Amygdala (tissue), 56 donors: ENCODE data around the gene SPSB3.

Experiments used
- DNase-seq, 56 donors: peaks; one replicate each; lab custom pipeline; 2025; lab: John Stamatoyannopoulos, UW

Gene SPSB3

DNA sequence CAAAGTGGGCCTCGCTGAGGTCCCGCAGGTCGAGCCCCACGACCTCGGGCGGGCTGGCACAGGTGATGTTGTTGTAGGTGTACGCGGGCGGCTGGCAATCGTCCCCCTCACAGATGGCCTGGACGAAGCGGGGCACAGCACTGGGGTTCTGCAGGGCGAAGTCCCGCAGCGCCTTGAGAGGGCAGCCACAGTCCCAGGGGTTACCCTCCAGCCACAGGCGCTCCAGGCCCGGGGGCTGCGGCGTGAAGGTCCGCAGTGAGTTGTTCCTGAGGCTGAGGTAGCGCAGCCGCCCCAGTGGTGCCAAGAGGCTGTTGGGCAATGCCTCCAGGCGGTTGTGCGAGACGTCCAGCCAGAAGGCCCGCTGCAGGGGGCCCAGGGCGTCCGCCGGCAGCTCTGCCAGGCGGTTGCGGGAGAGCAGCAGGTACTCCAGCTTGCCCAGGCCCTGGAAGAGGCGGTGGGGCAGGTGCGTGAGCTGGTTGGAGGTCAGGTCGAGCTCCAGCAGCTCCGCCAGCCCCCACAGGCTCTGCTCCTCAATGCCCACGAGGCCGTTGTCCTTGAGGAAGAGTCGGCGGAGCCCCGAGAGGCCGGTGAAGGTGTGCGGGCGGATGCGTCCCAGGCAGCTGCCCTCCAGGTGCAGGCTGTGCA, 8.4 kb upstream of the SPSB3 start:
- no peak for DNase-seq

DNA sequence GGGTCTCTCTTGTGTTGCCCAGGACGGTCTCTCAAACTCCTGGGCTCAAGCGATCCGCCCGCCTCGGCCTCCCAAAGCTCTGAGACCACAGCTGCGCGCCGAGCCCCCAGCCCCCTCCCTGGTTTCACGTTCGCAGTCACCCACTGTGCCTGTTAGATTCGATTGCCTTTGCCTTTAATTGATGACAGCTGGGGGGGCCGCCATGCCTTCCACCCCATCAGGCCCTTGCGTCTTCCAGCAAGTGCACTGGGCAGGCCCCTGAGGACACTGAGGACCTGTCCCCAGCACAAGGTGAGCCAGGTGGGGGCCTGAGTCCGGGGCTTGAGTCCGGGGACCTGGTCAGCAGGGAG, 7.9 kb upstream of the SPSB3 start:
- no peak for DNase-seq

DNA sequence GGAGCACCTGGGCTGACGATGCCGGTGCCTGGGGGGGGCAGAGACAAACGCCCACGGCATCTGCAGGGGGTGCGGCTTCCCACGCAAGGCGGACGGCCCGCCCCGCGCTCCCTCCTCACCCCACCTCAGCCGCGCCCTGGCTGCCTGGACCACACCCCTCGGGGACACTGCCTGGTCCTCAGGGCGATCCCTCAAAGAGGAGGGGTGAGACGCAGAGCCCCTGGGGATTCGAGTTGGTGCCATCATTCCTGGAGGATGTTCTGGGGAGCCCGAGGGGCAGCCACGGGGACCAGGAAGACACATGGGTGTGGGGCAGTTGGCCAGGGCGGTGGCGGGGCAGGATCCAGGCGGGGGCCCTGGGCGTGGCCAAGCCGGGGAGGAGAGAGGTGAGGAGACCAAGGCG, 7.3 kb upstream of the SPSB3 start:
- no peak for DNase-seq

DNA sequence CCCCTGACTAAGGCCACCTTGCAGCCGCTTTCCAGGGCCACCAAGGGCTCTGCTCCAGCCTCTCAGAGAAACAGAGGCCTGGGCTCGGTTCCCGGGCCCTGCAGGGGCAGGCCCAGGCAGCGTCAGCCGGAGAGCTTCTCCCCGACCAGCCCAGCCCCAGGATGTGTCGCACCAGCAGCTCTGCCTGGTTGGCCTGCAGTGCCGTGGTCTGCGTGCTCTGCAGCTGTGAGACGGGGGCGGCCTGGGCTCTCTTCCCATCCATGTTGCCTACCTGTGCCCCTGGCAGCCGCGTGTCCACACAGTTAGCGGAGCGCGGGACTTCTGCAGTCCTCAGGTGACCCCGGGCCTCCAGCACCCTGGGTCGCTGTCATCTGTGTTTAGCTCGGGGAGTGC, 6.3 kb upstream of the SPSB3 start:
- no peak for DNase-seq

DNA sequence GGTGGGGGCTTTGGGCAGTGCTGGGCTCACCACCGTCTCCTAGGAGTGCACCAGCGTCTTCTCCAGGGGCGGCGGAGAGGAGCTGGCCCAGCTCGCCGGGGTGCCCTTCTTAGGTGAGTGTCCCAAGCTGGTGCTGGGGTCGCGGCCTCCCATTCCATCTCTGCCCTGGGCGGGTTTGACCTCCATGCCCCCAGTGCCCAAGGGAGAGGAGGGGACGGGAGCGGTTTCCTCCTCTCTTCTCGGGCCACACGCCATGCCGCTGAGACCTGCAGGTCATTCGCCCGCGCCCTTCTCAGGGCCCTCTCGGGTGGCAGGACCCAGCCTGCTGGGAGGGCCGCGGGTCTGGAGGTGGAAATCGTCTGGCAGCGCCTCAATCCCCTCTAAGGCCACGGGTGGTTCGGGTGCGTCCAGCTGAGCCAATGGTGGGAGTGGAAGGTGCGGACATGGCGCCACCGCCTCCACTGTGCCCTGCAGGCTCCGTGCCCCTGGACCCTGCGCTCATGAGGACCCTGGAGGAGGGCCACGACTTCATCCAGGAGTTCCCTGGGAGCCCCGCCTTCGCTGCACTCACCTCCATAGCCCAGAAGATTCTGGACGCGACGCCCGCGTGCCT, 5.8 kb upstream of the SPSB3 start:
- no peak for DNase-seq

DNA sequence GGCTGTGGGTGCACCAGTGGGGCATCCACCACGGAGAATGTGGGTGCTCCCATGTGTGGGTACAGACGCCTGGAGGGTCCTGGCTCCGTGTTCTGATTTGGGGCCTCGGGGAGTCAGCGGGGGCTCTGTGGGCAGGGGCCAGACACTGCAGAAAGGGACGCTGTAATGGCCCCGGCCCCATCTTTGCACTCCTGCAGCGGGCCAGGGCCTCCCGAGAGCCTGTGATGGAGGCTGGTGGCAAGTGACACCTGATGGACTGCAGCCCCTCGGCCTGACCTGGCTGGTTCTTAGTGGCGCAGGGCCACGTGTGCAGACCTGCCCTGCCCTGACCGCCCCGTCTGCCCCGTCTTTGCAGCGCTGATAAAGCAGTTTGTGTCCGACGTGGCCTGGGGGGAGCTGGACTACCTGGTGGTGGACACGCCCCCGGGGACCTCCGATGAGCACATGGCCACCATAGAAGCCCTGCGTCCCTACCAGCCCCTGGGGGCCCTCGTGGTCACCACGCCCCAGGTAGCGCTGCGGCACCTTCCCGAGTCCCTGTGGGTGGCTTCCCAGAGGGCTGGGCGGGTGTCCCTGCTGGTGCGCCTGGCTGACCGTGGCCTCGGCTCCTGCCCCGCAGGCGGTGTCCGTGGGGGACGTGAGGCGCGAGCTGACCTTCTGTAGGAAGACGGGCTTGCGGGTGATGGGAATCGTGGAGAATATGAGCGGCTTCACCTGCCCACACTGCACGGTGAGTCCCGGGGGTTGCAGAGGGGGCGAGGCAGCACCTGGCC, 5.1 kb upstream of the SPSB3 start:
- no peak for DNase-seq

DNA sequence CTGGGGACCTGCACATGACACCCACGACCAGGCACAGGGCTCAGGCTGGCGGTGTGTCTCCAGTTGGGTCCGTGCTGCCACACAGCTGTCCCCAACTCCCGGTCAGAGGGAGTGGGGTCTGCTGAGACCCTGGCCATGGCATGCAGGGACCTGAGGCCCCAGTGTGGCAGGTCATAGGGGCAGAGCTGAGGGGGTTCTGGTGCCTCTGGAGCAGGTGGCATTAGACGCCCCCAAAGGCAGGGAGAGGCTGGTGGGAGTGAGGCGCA, 4.6 kb upstream of the SPSB3 start:
- no peak for DNase-seq

DNA sequence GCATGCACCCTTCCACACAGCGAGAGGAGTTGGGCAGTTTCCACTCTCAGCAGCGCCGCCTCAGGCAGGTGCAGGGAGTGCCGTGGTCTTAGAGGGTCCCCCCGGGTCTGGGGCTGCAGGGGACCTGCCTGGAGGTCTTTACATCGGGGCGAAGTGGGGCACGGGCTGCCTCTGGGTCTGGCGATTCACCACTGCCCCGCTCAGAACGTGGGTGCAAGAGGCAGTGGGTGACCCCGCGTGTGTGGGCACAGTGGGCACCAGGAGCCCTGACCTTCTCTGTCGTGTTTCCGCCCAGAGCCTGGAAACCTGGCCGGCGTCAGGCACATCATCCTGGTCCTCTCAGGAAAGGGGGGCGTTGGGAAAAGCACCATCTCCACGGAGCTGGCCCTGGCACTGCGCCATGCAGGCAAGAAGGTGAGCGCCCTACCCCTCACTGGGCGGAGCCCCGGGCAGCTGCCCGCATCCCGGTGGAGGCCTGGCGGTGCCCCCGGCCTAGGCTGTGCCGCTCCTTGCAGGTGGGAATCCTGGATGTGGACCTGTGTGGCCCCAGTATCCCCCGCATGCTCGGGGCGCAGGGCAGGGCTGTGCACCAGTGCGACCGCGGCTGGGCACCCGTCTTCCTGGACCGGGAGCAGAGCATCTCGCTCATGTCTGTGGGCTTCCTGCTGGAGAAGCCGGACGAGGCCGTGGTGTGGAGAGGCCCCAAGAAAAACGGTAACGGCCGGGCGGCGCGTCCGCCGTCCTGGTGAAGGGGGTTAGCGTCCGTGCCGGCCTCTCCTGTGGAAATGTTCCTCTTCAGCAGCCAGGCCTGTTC, 4.1 kb upstream of the SPSB3 start:
- DNase-seq, result no peak

DNA sequence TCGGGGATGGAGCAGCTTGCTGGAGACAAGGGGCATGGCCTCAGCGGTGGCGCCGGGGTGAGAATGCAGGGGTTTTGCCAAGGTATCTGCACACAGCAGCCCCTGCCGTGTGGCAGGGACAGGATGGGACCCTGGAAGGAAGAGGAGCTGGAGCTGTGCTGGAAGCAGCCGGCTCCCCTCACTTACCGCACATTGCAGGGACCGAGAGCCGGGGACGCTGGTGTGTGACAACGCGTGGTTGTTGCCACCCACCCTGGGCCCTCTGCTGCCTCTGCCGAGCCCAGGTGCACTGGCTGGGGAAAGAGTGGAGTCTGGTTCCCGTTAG, 3.4 kb upstream of the SPSB3 start:
- no peak for DNase-seq

DNA sequence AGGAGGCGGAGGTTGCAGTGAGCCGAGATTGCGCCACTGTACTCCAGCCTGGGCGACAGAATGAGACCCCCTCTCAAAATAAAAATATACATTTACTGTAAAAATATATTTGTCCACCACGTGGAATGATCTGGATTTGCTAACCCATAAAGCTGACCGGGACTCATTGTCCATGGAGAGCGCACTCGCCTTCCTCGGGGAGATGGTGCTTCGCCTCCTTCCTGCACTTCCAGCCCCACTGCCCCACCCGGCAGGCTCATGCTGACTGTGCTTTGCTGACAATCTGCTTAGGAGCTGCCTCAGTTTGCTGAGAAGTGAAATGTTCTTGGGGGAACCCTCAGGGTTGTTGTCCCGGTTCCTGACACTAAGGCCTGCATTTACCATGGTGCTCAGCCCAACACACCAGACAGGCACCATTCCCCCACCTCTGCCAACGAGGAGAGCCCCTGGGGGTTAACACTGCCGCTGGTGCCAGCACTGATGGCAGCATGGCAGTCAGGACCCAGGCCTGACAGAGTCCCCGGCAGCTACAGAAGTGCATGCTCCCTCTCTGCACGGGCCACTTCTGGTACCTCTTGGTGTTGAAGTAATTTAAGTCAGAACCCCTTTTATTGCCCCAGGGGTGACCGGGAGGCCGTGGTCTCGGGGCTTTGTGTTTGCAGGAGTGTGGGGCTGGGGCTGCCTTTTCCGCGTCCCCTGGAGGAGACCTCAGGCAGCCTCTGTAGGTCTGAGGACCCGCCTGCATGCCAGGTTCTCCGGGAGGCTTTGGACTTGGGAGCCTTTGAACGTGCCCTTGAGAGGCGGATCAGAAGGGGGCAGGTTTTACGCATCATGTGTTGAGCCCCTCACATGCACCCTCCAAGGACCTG, 2.8 kb upstream of the SPSB3 start:
- DNase-seq, result no peak

DNA sequence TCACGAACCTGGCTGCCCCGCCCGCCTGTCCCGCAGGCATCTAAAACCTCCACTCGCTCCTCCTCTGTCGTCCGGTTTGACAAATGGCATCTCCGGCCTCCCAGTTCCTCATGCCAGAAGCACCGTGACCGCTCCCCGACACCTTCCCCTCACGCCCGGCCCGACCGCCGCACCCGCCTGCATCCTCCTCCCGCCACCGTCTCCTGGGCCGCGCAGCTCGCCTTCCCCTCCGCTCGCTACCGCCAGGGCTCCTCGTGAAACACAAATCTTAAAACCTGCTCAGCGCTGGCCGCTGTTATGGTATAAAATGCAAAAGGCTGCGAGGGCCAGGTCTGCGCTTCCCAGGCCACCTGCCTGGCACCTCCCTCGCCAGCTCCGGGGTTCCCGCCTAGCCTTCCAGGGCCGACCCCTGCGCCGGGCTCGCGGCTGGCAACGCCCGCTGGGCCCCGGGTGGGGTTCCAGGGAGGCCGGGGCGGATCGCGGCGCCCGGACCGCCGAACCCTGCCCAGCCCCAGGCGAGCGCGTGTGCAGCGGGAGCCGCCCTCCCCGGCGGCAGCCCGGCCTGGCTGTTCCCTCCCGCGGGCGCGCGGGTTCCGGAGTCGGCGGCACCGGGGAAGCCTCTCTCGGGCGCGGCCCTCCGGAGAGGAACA, 488 bp downstream of the SPSB3 start:
- DNase-seq, result no peak

DNA sequence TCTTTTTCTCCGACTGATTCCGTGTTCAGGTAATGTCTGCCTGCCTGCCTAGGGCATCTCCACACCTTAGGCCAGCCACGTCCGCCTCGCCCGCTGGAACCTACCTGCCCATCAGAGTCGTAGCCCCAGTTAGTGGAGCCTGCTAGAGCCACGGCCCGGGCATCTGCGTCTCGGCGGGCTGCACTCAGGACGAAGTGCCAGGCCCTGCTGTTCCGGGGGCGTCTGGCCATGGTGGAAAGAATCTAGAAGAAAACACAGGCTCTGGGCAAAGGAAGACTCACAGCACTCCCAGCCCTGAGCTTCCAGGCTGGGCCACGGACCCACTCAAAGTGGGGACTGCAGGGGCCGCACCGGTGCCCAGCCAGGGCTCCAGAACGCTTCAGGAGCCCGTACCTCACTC, 1.1 kb downstream of the SPSB3 start:
- DNase-seq, result no peak

DNA sequence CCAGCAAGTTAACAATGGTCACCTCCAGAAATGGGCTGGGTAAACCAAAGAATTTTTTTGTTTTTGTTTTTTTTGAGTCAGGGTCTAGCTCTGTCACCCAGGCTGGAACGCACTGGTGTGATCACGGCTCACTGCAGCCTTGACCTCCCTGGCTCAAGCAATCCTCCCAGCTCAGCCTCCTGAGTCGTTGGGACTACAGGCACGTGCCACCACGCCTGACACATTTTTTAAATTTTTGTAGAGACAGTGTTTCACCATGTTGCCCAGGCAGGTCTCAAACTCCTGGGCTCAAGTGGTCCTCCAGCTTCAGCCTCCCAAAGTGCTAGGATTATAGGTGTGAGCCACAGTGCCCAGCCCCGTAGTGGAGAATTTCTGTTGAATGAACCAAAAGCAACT, 1.7 kb downstream of the SPSB3 start:
- no peak for DNase-seq

DNA sequence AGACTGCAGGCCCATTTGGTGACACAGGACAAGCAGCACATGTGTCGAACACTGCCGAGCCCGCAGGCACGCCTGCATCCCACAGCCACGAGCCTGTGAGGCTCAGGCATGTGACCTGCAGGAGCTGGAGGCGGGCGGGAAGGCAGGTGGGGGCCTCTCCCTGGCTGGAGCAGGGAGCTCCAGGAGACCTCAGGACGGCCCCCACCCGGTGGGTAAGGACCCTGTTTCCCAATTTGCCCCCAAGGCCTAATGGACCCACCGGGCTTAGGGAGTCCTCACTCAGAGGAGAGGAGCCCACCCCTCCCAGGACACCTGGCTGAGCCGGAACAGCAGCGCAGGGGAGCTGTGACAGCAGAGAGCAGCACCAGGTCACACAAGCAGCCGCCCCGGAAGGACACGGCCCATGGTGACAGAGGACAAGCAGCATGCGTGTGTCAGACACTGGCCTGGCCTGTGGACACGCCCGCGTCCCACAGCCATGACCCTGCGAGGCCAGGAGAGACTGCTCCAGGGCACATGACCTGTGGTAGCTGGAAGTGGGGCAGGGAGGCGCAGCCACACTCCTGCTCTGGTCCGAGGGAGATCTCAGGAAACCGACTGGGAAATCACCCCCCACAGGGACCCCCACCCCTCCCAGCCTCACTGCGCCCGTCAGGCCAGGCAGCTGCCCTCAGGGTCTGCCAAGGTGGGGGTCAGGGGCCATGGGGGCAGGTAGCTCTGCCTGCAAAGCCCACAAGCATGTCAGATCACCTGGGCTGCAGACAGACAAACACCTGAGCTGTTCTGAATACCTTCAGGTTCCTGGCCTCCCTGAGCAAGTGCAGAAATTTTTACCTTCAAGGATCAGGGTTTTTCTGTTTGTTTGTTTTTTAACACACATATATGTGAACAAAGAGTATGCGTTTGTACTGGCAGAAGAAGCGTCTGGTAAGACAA, 2.4 kb downstream of the SPSB3 start:
- no peak for DNase-seq

DNA sequence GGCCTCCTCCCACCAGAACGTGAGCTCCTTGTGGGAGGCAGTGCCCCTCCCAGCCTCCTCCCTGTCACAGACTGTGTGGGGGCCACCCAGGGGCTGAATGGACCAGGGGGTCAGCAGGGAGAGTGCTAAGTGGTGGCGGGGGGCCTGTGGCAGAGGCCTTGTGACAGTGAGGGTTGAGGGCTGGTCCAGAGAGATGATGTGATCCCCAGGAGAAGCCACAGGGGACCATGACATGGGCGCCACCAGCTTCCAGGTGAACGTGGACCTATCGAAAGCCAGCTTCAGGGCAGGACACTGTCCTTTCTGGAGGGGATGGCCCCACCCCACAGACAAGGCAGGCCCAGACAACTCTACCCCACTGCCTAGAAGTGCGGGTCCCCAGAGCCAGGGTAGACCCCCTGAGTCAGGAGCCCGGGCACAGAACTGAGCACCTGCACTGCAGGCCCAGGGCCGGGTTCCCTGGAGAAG, 3.1 kb downstream of the SPSB3 start:
- DNase-seq, result no peak

DNA sequence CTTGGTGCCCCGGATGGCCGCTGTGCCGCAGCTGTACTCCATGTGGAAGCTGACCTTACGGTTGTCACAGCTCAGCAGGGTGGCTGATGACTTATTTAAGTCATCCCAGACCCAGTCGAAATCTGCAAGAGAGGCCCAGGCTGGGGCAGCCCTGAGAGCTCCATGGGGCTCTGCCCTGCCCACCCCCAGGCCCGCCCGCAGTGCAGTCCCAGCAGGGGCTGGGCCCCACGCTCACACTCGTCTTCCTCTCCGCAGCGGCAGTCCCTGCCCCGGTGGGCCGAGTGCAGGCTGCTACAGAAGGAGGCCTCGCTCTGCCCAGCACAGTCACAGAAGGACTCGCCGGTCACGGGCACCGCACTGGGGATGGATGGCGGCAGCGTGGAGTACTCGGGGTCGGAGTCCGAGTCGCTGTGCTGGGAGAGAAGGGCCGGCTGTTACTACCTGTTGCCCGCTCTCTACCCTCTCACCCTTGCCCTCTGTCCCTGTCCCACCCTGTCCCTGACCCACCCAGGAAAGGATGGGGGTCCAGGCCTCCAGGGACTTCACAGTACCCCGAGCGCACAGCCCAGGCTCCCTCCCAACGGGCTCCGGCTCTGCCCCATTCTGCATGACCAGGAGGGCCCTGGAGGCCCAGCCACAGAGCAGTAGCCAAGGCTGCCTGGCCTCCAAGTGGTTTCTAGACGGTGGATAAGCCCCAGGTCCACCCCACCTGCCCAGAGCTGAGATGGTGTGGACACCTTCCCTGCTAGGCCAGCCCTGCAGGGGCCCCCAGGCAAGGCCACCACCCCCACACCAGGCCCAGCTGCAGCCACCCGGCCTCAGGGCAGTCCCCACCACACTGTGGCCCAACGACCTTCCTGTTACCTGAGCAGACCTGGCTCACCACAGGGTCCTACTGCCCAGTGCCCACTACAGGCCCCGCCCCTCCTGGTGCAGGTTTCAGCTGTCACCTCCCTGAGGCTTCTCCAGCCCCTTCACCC, 3.9 kb downstream of the SPSB3 start:
- no peak for DNase-seq

DNA sequence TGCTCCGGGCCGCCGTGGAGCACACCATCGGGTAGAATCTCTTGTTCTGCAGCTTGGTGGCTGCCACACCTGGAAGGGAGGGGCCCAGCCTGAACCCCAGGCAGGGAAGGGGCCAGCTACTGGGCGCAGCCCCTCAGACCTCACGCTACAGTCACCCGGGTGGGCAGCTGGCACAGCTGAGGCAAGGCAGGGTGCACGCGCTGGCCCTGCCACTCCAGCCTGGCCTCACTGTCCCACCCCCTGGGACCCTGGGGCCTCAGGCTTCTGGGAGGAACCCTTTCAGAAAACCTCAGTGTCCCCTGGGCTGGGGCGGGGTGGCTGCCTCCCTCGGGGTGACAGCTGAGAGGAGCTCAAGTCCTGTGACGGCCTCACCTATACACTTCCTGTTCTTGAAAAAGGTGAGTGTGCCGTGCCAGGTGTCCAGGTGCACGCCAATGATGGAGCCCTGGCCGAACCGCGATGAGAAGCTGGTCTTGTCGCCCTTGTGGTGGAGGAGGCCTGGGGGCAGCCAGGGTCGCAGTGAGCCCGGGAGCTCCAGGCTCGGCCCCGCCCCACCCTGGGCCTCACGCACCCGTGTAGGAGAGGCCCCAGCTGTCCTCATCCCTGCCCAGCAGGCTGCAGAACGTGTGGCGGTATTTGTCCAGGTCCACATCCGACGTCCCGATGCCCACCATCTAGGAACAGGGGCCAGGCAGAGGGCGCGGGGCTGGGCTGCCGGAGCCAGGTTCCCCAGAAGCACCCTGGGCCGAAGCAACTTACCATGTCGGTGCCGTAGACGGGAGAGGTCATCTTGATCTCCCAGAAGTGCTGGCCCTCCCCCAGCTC, 4.8 kb downstream of the SPSB3 start:
- no peak for DNase-seq
